Lung microvascular endothelial cell (primary cell): ENCODE measurements around the gene ICOSLG. TPM values are rescaled to one million over a fixed set of nuclear protein-coding genes. Genes with fewer than 3 reads are reported as not detected.
"Not testable (repeated sequence)": the region's sequence is repeated elsewhere in the genome, so short reads cannot be mapped to it uniquely, and the experiment has no call there.

ENCODE experiments used
- DNase-seq, 2 donors: peaks; one replicate each; pipeline versions ENCODE4 v3.0.0 to v3.0.0-alpha.2; 2010; ENCODE audit warnings: low read depth in 2 of 2
- total RNA-seq: library from RNA; depleted of rRNA; stranded (reverse); fragments of >200 nt; gene quantifications from 2 replicates; pipeline ENCODE4 v1.2.1, GENCODE V29; 2014

The ICOSLG gene
- total RNA-seq, 1 donor from 2014 or later: 0.79 TPM

- not testable (repeated sequence) for DNase-seq
These were observed 55.9 kb downstream of the ICOSLG start for GRCh38 chr21:44184862-44185261.

GRCh38 chr21:44182202-44182601 lies 58.5 kb downstream of the ICOSLG start:
- not testable (repeated sequence) for DNase-seq

- not testable (repeated sequence) for DNase-seq
These were observed 59.2 kb downstream of the ICOSLG start for GRCh38 chr21:44181506-44181905.

- DNase-seq: not testable (repeated sequence)
These were observed 64.6 kb downstream of the ICOSLG start for GRCh38 chr21:44176127-44176526.

- DNase-seq: not testable (repeated sequence)
These were observed 65.6 kb downstream of the ICOSLG start for GRCh38 chr21:44175189-44175588.

Other genes with a start within 250 kb of the ICOSLG start
- 14.6 and 26.4 TPM in 2 replicates for gene TRAPPC10, start 228.6 kb downstream of the ICOSLG start, total RNA-seq
- gene PWP2, start 133.5 kb downstream of the ICOSLG start, total RNA-seq: 9.6 and 19.4 TPM in 2 replicates
- gene GATD3, start 107.3 kb downstream of the ICOSLG start, total RNA-seq: 11.1 and 21.6 TPM in 2 replicates
- gene DNMT3L, start 21.0 kb upstream of the ICOSLG start, total RNA-seq: not detected in 2 replicates
- not detected in 2 replicates for gene AIRE, start 44.9 kb upstream of the ICOSLG start, total RNA-seq
- 196 and 329 TPM in 2 replicates for gene PFKL, start 59.1 kb upstream of the ICOSLG start, total RNA-seq
- 3.7 and 4.8 TPM in 2 replicates for gene CFAP410, start 98.4 kb upstream of the ICOSLG start, total RNA-seq
- 0.22 and 0.40 TPM in 2 replicates for gene TRPM2, start 112.7 kb upstream of the ICOSLG start, total RNA-seq
- 0.65 and 0.99 TPM in 2 replicates for gene LRRC3, start 214.6 kb upstream of the ICOSLG start, total RNA-seq